Naive B cell (primary cell): ENCODE results near the gene TTLL5. TPM values are rescaled to one million over a fixed set of nuclear protein-coding genes. Genes with fewer than 3 reads are reported as not detected.

Experiments
- ATAC-seq, 2 donors: fragments of 150-1000 bp; cut with Tn5 transposase; 2 replicates each; pipeline ENCODE4 v1.10.0; 2021; ENCODE audit warnings: low read depth in 2 of 2, mild to moderate bottlenecking in 2 of 2, moderate library complexity in 2 of 2
- DNase-seq: peaks from one replicate; pipeline ENCODE4 v3.0.0; 2022
- H3K27ac Mint-ChIP-seq, 6 donors: one replicate each; pipeline ENCODE4 v1.8.0; 2020 to 2022; ENCODE audit warnings: mild to moderate bottlenecking in 6 of 6, mixed read lengths in 6 of 6, moderate library complexity in 5 of 6, inconsistent platforms in 2 of 6
- H3K27me3 Mint-ChIP-seq, 3 donors: one replicate each; pipeline ENCODE4 v1.8.0; 2021 to 2022; ENCODE audit warnings: mixed read lengths in 3 of 3, mild to moderate bottlenecking in 1 of 3
- H3K36me3 Mint-ChIP-seq, 2 donors: one replicate each; pipeline ENCODE4 v1.8.0; 2020 to 2022; ENCODE audit warnings: mixed read lengths in 2 of 2, inconsistent platforms in 1 of 2, mild to moderate bottlenecking in 1 of 2
- H3K4me1 Mint-ChIP-seq, 3 donors: one replicate each; pipeline ENCODE4 v1.8.0; 2020 to 2022; ENCODE audit warnings: mixed read lengths in 3 of 3, inconsistent platforms in 1 of 3, mild to moderate bottlenecking in 1 of 3, moderate library complexity in 1 of 3
- H3K4me3 Mint-ChIP-seq, 8 donors: one replicate each; pipeline ENCODE4 v1.8.0; 2020 to 2022; ENCODE audit warnings: mild to moderate bottlenecking in 8 of 8, mixed read lengths in 8 of 8, moderate library complexity in 8 of 8, inconsistent platforms in 2 of 8
- H3K9me3 Mint-ChIP-seq, 7 donors: one replicate each; pipeline ENCODE4 v1.8.0; 2020 to 2022; ENCODE audit warnings: mixed read lengths in 7 of 7, mild to moderate bottlenecking in 5 of 7, inconsistent platforms in 2 of 7, moderate library complexity in 1 of 7
- polyA plus RNA-seq, 6 donors: library from polyadenylated mRNA; unstranded; fragments of 300-500 nt; fragmentation: Illumina TruSeq; gene quantifications; one replicate each; pipeline ENCODE4 v1.2.3, GENCODE V29; 2021; ENCODE audit warnings: low read depth in 6 of 6

The TTLL5 gene
- polyA plus RNA-seq, 6 donors from 2014 or later, result 3.8 to 15.9 (median 9.1) TPM

GRCh38 chr14:75995372-75996041, 334.5 kb downstream of the TTLL5 start:
- no peak overlapping the region for H3K4me3 Mint-ChIP-seq
- no peaks in the 10 kb centered on the region for H3K9me3 Mint-ChIP-seq
- no peak for ATAC-seq
- H3K36me3 Mint-ChIP-seq, result peaks cover 29 to 33% of the 10 kb centered on the region in 2 donors
- H3K4me1 Mint-ChIP-seq, result peaks cover 0 to 7% (median 5%) of the 10 kb centered on the region in 3 donors
- no peaks in the 10 kb centered on the region for H3K27me3 Mint-ChIP-seq
- H3K27ac Mint-ChIP-seq, result no peak overlapping the region
- no peak for DNase-seq

- ATAC-seq (no peak), DNase-seq (no peak)
- no peaks in the 10 kb centered on the region for H3K9me3 Mint-ChIP-seq
- H3K36me3 Mint-ChIP-seq, result peaks cover 37 to 40% of the 10 kb centered on the region in 2 donors
- no peaks in the 10 kb centered on the region for H3K27me3 Mint-ChIP-seq
- no peak overlapping the region for H3K4me3 Mint-ChIP-seq
- no peak overlapping the region for H3K27ac Mint-ChIP-seq
- peaks cover 0 to 7% (median 5%) of the 10 kb centered on the region in 3 donors for H3K4me1 Mint-ChIP-seq
Observed at GRCh38 chr14:75996488-75996887, 335.4 kb downstream of the TTLL5 start.

GRCh38 chr14:75999511-76000190, 338.6 kb downstream of the TTLL5 start:
- H3K36me3 Mint-ChIP-seq, result peaks cover 49 to 62% of the 10 kb centered on the region in 2 donors
- DNase-seq (no peak), ATAC-seq (no peak)
- H3K27me3 Mint-ChIP-seq, result no peaks in the 10 kb centered on the region
- no peaks in the 10 kb centered on the region for H3K4me1 Mint-ChIP-seq
- H3K4me3 Mint-ChIP-seq, result no peak overlapping the region
- H3K27ac Mint-ChIP-seq, result no peak overlapping the region
- H3K9me3 Mint-ChIP-seq, result peaks cover 6 to 10% (median 9%) of the 10 kb centered on the region in 7 donors

- DNase-seq (no peak), ATAC-seq (no peak)
- Mint-ChIP-seq H3K27ac (no peak overlapping the region), H3K9me3 (peaks cover 8 to 23% (median 21%) of the 10 kb centered on the region in 7 donors), H3K4me1 (no peaks in the 10 kb centered on the region), H3K36me3 (peaks cover 62 to 73% of the 10 kb centered on the region in 2 donors), H3K27me3 (no peaks in the 10 kb centered on the region), H3K4me3 (no peak overlapping the region)
Observed at GRCh38 chr14:76002383-76002782, 341.3 kb downstream of the TTLL5 start.

Other genes with a start within 250 kb of the TTLL5 start
- gene JDP2, start 233.2 kb upstream of the TTLL5 start, polyA plus RNA-seq, result 1 to 10 TPM in 5 of 6 donors, not detected in 1; 1.5 to 4.7 (median 3.3) TPM
- gene BATF, start 138.8 kb upstream of the TTLL5 start, polyA plus RNA-seq, result 10 to 100 TPM in 2 of 6 donors, 1 to 10 TPM in 4; 2.6 to 12.9 (median 6.5) TPM
- under 1 TPM in 4 of 6 donors, not detected in 2; 0.22 to 0.69 (median 0.49) TPM for gene FLVCR2, start 82.6 kb upstream of the TTLL5 start, polyA plus RNA-seq
- 10 to 100 TPM; 16.9 to 29.9 (median 23.6) TPM for gene ERG28, start 370 bp upstream of the TTLL5 start, polyA plus RNA-seq